ENCODE measurements around the gene SERTAD4.
"Not testable (repeated sequence)": the region's sequence is repeated elsewhere in the genome, so short reads cannot be mapped to it uniquely, and the experiment has no call there.

The SERTAD4 gene

DNA sequence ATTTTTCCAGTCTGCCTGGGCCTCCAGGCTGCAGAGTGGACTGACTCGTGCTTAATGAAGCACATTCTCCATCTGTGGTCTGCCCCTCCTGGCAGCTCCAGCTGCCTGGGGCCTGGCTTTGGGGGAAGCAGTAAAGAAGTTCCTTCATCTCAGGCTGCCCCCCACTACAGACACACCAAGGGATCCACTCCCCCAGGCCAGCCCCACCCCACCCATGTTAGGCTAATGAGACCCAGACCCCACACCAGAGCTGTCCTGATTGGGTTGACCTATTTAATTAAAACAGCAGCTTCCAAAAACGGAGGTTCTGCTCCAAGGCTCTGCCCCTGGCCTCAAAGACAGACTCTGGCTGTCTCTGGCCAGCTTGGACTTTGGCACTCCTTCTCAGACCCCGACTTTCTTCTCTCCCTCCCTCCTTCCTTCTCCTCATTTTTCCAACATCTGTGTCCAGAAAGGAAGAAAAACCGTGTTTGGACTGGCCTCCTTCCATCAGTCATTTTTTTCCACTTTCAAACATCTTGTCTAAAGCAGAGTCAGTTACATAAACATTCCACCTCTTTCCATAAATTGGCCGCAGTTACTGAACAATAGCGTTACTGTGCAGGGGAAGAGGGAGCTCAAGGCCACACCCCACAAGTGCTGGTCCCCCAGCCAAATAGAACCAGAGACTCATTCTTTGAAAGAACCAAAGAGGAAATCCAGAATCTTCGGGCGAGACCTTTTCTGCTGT, 29.7 kb downstream of the SERTAD4 start:
- no peak for DNase-seq

DNA sequence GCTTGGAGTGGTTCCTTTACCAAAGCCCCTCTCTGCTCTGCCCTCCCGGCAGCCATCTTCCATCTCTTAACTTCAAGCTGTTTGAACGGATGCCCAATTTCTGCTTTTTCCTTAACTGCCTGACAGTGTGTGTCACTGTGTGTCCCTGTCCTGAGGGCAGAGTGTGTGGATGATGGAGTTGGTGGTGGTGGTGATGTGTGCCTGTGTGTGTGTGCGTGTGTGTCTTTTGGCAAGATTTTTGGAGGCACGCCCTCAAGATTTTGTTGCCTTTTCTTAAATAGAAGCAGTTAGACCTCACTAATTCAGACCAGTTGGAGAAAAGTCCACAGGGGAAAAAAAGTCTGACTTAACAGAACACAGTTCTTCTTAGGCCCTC, 30.3 kb downstream of the SERTAD4 start:
- no peak for DNase-seq

DNA sequence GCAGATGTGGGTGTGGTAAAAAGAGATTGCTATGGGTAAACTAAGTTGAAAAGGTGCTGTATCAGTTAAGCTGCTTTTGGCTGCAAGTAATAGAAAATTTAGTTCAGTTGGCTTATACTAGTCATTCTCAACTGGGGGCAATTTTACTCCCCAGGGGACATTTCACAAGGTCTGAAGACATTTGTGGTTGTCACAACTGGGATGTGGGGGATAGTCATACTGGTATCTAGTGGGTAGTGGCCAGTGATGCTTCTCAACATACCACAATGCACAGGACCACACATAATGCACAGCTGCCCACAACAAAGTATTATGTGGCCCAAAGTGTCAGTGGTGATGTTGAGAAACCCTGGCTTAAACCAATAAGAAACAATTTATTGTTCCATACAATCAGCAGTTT, 31.4 kb downstream of the SERTAD4 start:
- no peak for DNase-seq

DNA sequence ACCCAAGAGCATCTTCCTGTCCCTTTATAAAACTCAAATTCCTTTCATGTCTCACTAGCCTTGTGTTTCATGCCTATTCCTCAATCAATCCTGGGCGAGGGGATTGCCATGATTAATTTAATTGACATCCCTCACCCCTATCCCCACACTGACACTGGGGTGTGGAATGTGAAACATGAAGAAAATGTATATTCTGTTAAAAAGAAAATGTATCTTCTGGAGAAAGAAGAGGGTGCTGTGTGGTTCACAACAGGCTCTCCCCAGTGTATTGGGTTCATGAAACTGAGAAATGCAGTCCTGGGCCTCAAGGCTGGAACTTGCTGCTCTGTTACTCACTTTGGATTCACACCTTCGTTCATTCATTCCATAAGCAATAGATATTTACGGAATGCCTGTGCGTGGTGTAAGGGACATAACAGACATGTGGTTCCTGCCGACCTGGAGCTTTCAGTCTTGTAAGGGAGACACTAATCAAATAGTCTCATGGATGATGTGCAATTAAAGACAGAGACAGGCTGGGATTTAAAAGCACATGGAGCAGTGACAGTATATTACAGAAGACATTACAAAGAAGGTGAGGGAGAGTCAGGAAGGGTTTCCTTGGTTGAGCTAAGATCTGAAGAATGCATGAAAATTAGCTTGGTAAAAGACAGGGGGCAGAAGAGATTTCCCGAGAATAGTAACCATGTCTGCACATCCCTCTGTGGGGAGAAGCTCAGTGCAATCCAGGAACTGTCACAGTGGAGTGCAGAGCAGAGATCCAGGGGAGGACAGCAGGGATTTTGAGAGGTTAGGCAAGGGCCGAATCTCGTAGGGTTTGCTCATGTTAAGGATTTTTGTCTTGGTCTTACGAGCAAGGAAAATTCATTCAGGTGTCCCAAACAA, 32.1 kb downstream of the SERTAD4 start:
- DNase-seq, result no peak

DNA sequence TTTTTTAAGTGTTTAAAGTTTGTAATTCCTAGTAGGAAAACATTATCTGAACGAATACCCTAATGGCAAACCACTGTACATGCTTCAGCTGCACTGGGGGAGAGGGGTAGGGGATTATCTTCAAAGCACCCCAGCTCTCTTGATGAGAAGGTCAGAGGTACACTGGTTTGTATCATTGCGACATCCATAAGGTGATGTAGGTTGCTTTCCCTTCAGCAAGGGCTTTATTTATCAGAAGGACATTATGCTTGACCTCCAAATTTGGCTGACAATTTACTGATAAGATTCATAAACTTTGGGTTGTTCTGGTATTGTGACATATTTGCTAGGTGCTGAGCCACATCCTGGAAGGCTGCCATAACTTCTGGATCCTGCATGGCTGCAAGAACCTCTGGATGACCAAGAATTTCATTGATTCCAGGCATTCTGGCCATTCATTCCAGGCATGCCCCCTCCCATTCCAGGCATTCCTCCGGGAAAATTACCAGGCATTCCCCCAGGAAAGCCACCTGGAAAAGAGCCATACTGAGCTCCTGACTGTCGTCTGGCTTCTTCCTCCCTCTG, 32.9 kb downstream of the SERTAD4 start:
- DNase-seq, result not testable (repeated sequence)

DNA sequence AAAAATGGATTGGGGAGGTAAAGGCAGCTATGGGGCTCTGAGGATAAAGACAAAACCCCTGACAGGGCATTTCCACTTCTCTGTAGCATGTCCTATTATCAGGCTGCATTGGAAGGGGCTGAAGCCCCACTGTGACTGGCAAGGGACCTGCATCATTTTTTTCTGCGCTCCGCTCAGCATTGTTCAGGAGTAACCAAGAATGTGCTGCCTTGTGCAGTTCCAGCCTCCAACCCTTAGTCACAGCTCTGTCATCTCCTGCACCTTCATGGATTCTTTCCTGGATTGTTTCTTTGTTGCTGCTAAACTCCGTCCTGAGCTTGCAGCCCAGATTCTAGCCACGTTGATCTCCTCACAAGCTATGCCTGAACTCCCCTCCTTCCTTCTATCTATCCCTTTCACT, 37.4 kb downstream of the SERTAD4 start:
- no peak for DNase-seq

DNA sequence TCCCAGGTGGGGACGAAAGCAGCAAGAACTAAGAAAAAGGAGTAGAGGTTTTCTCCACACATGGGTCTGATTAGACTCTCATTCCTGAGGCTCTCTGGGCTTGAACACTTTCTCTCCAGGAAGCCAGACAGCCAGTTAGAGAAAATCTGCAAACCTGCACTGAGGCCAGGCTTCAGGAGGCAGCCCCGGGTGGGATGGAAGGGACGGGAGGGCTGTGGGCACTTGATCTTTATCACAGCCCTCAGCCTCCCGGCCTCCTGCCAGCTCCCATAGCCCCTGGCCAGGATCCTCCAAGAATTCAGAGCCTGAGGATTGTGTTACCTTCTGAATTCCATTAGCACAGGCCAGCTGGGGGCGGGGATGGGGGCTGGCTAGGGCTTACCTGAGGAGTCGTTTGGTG, 40.1 kb downstream of the SERTAD4 start:
- no peak for DNase-seq

DNA sequence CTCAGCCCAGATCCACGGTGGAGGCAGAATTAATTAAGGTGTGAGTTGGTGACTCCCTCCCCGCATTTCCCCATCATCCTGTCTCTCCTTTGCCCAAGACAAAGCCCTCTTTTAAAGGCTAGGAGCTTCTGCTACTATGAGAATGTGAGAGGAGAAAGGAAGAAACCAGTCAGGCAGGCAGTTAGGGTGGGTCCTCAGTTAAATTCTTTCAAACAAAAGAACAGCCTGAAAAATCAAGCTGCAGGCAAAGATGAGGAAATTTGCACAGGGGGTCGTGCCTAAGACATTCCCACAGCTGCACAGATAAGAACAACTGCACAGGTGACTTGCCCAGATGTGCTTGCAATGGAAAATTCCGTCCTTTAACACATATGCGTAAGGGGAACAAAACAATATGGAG, 47.6 kb downstream of the SERTAD4 start:
- no peak for DNase-seq

DNA sequence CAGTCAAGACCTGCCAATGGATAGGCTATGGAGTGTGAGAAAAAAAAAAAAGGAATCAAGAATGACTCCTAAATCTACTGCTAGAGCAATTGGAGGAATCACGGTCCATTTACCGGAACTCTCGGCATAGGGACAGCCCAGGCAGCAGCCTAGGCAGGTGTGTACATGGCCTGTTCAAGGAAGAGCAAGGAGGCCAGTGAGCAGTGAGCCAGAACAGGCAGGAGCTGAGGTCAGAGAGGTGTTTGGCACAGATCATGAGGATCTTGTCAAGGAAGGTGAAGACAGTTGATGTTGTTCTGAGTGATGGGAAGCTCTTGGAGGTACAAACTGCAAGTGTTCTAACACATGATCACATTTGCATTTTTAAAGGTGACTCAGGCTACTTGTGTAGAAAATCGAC, 55.5 kb downstream of the SERTAD4 start:
- no peak for DNase-seq

DNA sequence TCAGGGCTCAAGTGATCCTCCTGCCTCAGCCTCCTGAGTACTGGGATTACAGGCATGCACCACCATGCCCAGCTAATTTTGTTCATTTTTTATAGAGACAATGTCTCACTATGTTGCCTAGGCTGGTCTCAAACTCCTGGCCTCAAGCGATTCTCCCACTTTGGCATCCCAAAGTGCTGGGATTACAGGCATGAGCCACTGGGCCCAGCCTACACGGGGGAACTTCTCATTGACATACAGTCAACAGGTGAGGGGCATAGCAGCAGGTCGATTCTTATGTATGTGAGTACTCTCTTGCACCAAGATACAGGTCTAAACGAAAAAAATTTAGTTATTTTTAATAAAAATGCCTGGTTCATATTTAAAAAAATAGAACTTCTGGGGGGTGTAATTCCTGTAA, 56.7 kb downstream of the SERTAD4 start:
- no peak for DNase-seq

DNA sequence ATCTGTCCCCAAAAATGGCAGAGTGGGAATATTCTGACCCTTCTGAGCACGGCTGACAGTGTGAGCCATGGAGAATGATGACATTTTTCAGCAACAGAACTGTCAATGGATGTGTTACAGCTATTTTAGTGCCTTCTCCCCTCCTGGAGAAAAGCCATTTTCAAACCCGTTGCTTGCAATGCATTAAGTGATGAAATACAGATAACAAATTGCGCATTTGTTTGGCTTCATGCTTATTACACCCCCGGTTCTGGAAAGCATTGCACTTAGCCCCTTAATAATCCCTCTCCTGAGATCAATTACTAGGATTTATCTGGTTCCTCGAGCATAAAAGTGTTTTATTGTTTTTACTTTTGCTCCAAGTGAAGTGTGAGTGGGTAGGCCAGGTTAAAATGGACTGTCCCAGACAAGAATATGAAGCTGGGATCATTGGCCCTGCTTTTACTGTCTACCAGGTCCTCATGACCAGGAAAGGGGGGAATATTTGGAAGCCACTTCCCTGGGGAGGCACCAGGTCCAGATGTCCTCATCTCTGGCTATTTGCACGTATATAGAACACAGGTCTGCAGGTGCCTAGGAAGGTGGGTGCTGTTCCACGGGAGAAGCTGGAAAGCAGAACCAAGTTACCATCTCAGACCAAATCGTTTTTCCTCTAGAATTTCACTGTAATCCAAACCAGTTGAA, 58.6 kb downstream of the SERTAD4 start:
- no peak for DNase-seq

DNA sequence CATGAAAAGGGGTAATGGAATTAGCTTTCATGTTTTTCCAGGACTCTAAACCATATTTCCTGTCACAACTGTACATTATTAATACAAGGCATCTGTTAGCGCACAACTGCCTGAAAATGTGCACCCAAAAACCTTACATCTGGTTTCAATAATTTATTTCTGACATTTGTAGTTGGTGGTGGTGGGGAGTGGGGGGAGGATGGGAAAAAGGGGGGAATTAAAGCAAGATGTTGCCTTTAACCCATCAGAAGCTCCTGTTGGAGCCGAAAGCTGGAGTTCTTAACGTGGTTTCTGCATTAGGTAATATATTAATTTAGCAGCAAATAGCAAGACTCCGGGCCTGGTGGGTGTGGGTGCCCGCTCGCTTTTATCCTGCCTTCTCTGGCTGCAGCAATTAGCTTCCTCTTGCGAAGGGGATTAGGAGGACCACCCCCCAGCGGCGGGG, 59.2 kb downstream of the SERTAD4 start:
- DNase-seq, result no peak

DNA sequence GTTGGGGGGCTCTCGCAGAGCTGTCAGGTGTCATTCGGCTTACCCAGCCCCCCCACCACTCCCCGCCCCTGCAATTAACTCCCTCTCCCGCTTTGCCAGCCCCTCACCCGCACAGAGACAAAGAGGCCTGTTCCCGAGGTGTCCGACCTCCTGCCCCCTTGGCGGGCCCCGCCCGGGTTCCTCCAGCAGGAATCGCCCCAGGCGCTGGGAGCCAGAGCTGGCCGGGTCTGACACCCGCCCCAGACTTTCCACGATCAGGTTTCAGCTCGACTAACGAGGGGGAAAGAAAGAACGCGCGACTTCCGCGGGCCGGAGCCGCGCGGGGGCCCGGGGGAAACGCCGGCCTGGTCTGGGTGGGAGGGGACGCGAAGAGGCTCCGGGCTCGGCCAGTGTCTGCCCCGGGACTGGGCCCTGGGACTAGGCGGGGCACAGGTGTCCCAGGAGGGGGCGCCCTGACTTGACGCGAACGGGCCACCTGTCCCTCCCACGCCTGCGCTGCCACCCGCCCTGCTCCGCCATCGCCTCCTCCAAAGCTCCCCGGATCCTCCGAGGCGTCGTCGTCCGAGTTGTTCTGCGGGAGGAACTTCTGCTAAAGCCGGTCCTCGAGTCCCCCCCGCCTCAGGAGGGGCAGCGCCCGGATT, 59.8 kb downstream of the SERTAD4 start:
- DNase-seq, result no peak

DNA sequence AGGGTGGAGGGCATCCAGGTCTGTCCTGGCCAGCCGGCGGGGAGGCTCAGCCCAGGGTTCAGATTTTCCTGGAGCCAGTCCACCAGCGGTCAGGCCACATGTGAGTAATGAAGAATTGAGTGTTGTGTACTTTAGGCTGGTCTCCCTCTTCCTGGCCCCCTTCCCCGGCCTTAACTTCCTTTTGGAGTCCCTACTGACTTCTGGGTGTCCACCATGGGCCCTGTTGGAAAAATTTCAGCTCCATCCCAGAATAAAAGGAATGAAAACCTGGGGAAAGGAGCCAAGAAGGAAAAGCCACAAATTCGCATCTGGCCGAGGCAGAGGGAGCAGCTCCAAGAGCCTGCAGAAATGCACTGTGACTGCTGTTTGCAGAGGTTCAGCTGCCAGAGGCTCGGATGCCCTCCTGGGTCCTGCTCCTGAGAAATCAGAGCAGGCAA, 60.6 kb downstream of the SERTAD4 start:
- DNase-seq, result no peak

DNA sequence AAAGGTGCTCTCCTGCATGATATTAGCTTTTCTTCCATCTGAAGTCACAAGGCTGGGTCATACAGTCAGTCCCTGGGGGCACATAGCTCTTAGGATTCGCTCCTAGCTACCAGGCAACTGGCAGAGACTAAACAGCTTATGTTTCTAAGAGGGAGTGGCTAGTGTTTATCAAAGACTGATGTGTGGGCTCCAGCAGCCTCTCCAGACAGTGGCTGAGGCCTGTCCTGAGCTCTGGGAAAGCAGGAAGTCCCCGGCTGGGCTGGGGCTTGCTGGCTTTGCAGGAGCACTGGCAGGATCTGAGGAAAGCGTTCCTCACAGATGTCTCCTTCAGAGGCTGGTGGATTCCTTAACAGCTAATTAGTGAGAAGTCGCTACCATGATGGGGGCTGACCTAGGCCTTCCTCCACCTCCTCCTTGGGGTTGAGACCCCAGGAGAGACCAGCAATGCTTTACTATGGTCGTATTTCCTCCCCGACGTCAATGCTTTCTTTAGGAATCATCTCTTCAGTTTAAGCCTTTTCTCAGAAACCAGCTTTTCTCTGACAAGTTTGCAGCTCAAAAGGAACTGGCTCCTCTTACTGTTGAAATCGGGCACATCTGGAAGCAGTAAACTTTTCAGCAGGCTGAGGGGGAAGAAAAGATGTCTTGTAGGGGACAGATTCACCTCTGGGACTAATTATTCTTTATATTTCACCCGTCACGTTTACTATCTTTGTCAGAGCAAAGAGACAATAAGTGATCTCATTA, 62.6 kb downstream of the SERTAD4 start:
- DNase-seq, result no peak
